NK-92 (cell line): ENCODE results near the gene SLC25A15.

ENCODE experiments used
- DNase-seq: peaks from one replicate; lab custom pipeline; 2025; ENCODE audit not compliant: unreplicated experiment; lab: John Stamatoyannopoulos, UW

Gene SLC25A15

DNA sequence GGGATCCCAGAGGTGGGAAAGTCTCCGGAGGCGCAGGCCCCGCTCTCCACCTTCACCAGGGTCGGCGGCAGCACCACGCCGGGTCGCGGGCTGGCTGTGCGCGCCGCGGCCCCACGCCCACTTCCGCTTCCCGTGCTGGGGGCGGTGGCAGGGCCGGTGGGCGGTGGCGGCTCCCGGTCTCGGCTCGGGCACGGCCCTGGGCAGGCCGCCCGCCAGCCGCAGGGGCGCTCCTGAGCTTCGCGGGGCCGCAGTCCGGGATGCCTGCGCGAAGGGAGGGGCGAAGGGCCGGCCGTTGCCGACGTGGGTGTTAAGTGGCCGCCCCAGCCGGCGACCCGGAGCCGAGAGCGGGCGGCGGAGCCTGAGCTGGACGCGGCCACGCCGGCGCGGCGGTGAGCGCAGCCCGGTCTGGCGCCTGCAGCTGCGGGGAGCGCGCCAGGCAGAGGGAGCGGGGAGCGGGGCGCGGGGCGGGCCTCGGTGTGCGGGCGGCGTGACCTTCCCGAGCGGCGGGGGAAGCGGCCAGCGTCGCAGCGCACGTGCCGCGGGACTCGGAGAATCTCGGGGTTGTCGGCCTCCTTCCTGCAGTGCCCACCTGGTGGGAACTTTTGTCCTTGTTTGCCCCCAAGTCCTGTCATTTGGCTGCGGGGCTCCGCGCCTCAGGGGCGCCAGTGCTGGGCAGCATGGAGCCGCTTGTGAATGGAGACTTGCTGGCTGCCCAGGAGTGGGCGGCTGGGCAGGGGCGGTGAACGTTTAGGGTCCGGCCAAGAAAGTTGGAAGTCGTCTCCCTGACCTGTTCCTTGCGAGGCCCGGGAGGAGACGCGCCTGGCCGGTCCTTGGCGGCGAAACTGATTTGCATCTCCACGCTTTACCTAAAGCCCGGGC lies at the start of gene SLC25A15:
Gene SLC25A15 (plus strand): TSS at position 337 of the 879 bp plus-strand sequence. CDS start 3,616 bp downstream, outside the sequence.
- DNase-seq, result no peak

- DNase-seq, result no peak
These were observed 40.1 kb upstream of the SLC25A15 start for GRCh38 chr13:40749327-40749726.

GRCh38 chr13:40755082-40755700 lies 34.2 kb upstream of the SLC25A15 start:
- no peak for DNase-seq

DNA sequence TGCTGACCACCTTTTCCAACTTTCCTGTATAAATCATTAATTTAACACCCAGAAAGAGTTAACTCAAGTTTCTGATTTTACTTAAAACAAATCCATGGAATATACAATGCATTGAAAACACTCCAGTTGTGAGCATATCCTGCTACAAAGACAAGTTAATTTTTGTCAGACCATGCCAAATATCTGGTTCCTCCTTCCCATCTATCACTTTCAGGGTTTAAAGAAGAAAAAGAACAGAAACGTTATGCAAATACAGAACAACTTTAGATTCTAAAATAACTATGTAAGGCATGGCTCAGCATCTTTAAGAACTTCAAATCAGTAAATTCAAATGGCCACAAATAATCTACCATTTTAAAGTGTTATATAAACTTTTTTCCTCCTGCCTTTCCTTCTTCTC lies 33.4 kb upstream of the SLC25A15 start:
- no peak for DNase-seq

DNA sequence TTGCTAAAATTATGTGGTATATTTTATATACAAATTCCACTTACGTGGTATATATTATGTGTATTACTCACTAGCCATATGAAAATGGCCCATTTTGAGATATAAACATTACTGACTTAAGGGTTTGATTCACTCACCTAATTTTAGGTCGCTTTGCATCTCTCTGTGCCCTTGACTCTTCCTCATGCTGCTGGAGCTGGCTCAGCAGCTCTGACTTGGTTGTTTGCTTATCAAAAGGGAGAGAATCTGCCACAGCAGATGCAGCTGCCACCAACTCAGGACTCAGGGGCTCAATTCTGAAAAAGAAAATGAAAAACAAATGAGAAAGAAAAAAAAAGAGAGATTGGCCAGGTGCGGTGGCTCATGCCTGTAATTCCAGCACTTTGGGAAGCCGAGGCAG lies 30.6 kb upstream of the SLC25A15 start:
- no peak for DNase-seq

DNA sequence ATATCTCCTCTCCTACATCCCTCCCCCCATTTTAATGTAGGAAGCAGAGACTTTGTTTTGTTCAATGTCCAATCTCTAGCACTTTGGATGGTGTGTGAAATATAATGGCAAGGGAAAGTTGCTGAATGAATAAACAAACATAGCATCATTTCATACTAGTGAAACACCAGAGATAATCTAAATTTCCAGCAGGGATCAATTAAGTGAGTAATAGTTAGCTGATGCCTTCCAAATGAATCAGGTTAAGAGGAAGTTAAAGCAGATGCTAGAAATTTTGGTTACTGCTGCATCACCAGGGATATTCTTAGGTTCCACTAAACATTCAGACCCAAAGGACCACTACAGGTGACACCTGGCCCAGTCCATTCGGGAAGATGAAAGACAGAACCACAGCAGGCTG lies 26.6 kb upstream of the SLC25A15 start:
- DNase-seq, result no peak

DNA sequence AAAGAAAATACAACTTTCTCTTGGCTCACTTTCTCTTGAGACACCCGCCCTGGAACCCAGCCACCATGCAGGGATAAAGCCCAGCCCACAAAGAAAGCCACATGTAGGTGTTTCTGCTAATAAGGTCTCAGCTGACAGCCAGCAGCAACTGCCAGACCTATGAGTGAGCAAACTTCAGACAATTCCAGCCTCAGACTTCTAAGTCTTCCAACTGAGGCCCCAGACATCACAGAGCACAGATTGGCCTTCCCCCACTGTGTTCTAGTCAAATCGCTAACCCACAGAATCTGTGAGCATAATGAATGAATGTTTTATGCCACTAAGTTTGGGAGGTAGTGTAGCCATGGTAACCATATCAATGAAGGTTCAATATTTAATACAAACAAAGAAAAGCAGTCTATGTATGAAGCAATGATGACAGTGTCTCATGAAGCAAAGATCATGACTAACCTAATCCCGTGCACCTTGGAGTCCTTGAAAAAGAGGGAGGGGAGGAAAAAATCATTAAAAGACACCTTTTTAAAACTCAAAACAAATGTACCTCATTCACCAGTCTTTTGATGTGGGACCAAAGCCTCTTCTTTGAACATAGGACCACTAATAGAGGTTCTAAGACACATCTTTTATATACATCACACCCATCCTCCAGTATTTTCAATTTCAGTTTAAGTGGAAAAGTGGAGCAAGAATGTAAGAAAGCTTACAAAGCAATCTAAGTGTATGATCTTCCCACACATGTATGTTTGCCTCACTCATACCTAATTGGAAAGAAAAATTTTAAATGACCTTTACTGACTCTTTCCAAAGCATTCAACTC lies 24.6 kb upstream of the SLC25A15 start:
- DNase-seq, result no peak

- DNase-seq, result no peak
These were observed 23.8 kb upstream of the SLC25A15 start for GRCh38 chr13:40765602-40766001.

DNA sequence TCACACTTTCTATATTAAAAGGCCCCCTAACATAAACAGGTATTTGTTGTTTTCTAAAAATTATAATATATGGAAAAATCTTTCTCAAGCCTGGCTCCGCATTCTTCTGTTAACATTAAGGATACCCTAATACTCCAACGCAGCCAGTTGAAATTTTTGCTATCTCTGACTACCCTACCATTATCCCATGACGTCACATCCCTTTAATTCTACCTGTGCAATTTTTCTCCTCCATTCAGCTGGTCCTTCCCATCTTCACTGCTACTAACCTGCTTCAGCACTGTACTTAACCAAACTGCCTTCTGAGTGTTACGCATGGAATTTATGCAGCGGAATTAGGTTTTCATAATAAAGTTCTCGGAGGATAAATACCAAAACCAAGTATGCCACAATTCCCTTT lies 19.4 kb upstream of the SLC25A15 start:
- no peak for DNase-seq

DNA sequence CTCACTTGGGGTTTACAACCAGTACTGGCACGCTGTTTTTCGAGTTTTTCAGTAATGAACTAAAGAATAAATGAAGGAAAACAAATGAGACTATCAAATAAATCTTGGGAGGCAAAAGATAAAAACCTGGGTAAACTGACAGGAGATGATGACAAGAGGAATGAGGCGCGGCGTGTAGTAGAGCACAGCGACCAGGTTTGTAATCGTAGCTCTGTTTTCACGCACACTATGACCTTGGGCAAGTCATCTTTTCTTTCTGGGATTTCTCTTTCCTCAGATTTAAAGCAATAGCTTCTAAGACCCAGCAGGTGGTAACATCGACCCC lies 18.8 kb upstream of the SLC25A15 start:
- DNase-seq, result no peak

DNA sequence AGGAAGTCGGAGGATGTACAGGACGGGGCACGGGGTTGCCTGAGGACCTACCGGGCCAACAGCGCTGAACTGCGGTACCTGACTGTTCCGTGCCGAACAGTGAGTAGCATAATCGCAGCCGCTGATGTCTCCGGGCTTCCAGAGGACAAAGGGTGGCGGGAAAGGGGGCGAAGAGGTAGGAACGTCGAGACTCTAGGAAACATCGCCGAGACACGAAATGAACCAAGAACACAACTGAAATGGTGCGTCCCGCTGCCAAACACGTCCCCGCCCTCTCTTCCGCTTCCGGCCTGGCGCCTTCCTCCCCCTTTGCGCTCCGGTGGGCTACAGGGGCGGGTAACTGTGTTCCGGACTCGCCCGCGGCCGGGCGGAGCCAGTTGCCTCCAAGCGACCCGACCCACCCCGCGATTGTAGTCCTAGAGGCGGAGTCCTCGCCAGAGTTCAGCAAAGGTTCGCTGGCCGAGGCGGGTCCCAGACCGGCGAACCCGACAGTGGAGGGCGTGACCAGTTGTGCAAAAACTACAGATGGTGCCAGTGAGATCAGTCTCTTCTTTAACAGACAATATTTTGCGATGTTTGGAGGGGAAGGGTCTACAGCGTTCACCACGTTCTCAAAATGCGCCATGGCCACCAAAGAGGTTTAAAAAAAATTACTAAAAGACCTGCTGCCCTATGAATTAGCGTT lies 18.3 kb upstream of the SLC25A15 start, which contains the start of gene MRPS31:
Gene MRPS31 (minus strand): TSS at position 257 of the 685 bp plus-strand sequence. CDS start 54 bp downstream, at position 203.
- DNase-seq, result peak; percentile 47

DNA sequence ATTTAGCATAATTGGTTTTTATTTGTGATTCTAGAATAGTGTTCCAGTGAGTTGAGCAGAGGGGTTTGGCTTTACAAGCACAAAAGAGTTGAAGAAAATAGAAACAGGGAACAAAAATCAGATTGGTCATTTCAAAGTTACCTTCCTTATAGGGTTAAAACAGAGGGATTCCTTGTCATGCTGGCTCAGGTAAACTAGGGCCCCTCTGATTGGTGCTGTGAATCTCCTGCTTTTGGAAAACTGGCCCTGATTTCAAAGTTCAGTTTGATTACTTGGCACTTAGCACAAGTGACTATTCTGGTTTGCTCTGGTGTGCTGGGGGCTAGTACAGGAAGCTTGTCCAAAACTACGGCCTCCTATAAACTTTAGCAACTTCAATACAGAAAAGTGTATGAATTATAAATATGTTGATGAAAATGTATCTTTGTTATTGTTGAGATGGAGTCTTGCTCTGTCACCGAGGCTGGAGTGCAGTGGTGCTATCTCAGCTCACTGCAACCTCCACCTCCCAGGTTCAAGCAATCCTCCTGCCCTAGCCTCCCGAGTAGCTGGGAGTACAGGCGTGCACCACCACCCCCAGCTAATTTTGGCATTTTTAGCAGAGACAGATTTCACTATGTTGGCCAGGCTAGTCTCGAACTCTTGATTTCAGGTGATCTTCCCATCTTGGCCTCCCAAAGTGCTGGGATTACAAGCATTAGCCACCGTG lies 16.5 kb upstream of the SLC25A15 start:
- no peak for DNase-seq

DNA sequence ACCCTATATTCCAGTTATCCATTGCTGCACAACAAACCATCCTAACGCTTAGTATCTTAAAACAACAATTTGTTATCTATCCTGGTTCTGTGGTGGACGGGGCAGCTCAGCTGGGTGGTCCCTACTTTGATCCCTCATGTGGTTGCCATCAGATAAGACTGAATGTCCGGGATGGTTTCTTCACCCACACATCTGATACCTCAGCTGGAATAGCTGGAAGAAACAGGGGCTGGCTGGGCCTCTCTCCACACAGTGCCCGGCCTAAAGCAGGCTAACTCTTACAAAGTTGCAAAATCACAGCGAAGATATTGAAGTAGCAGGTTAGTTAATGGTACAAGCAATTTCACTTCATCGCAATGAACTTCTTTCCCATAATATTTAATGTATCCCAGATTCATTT lies 14.7 kb upstream of the SLC25A15 start:
- no peak for DNase-seq

DNA sequence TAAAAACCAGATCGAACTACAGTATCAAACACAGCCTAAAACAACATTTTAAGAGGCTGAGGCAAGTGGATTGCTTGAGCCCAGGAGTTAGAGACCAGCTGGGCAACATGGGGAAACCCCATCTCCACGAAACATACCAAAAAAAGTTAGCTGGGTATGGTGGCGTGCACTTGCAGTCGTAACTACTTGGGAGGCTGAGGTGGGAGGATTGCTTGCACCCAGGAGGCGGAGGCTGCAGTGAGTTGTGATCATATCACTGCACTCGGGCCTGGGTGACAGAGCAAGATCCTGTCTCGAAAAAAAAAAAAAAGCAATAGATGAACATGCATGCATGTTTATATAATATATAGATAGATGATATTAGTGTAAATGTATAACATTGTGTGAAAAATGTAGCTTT lies 13.2 kb upstream of the SLC25A15 start:
- DNase-seq, result no peak

DNA sequence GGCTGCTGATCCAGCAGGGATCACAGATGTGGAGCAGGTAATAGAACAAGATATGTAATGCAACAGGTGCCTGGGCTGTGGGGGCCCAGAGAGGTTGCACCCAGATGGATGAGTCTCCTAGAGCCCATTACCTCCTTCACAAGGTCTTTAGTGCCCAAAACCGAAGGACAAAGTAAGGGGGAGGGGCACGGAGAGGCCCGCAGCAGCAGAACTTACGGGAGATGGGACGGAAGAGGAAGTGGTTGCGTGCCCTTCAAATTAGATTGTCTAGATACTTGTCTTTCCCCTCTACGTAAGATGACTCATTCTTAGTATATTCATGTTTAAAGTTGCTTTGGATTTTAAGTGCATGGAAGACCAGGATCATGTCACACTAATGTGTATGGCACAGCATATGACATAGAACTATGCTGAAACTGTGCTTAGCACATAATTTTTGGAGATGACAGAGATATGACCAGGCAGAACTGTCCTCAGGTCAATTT lies 12.7 kb upstream of the SLC25A15 start:
- DNase-seq, result no peak

GRCh38 chr13:40777166-40777808 lies 12.1 kb upstream of the SLC25A15 start:
- no peak for DNase-seq

DNA sequence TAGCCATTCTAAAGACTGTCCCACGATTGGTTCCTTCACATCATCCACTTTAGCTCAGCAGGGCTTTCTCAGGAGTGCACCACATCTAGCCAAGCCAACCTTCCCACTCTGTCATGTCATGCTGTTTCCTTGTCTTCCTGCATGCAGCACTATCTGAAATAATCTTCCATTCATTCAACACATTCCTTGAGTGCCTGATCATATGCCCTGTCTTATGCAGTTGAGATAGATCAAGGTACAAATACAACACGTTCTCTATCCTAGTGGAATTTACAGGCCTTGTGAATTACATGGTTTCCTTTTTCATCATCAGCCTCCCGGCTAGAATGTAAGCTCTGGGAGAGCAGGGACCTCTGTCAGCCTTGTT lies 11.6 kb upstream of the SLC25A15 start:
- DNase-seq, result no peak

DNA sequence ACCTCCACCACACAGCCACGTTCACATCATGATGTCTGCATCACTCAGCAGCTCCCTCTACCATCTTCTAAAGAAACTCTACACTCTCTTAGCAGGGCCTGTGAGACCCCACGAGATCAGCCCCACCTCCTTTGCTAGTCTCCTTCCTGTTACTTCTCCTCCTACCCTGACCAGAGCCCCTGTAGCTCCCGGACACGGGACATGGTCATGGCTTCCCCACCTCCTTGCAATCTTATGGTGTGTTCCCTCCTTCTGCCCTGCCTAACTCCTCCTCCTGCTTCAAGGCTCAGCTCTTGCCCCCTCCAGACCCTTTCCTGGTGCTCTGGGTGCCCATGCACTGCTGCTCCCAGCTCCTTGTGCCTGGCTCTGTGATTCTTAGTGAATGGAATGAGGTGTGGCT lies 10.4 kb upstream of the SLC25A15 start:
- DNase-seq, result no peak

GRCh38 chr13:40779796-40780285 lies 9.6 kb upstream of the SLC25A15 start:
- DNase-seq, result no peak
